ENCODE results near the gene TRIM9.
A peak's percentile ranks its signal among the peaks of the same experiment; 100 is the strongest.

- no peak for TF ChIP-seq EZH2 (IDR thresholded peaks at IDR 0.05; ENCODE audit: borderline replicate concordance, low read depth, low read length, severe bottlenecking)
- no peak for TF ChIP-seq POLR2AphosphoS5 (IDR thresholded peaks at IDR 0.05; ENCODE audit: insufficient read depth, low read depth, low read length)
- peak; percentile 58 to 61 for TF ChIP-seq CTCF (IDR thresholded peaks at IDR 0.05; ENCODE audit: extremely low read depth in 1 of 2, insufficient read depth in 1 of 2, low read depth in 1 of 2, low read length in 2 of 2)
- peak; percentile 45 for TF ChIP-seq GATA2 (IDR thresholded peaks at IDR 0.05; ENCODE audit: insufficient read depth, insufficient read length, low read depth, low read length)
- TF ChIP-seq POLR2A (IDR thresholded peaks at IDR 0.05; ENCODE audit: low read depth, low read length): no peak
- TF ChIP-seq MYC (IDR thresholded peaks at IDR 0.05; ENCODE audit: low read depth, low read length): no peak
- TF ChIP-seq JUN (IDR thresholded peaks at IDR 0.05; ENCODE audit: borderline replicate concordance, insufficient read depth, insufficient read length, low read depth): peak; percentile 66
These were observed 140.0 kb downstream of the TRIM9 start for GRCh38 chr14:50954811-50955372.

Data from endothelial cell of umbilical vein (primary cell).